Panc1 (cell line): Measurements from ENCODE around the gene CDYL2.

ENCODE experiments used
- POLR2AphosphoS5 ChIP-seq: IDR thresholded peaks from 2 replicates; pipeline ENCODE4 v1.6.1; 2012; ENCODE audit warnings: mild to moderate bottlenecking, low read depth, low read length, moderate library complexity
- TCF7L2 ChIP-seq: IDR thresholded peaks from 2 replicates; pipeline ENCODE4 v1.6.1; 2011; ENCODE audit warnings: mild to moderate bottlenecking, low read depth, low read length, inconsistent platforms
- TF ChIP-seq, protein P1 (sequence below): fragments of 450-650 bp; IDR thresholded peaks from 2 replicates; pipeline ENCODE4 v1.5.1; 2017; ENCODE audit warnings: mild to moderate bottlenecking
- TF ChIP-seq, protein P2 (sequence below), 2 experiments: IDR thresholded peaks; 2 replicates each; pipeline ENCODE4 v1.6.1; 2011 to 2012; ENCODE audit warnings: low read depth in 2 of 2, control low read depth in 1 of 2, low read length in 1 of 2, mild to moderate bottlenecking in 1 of 2, moderate library complexity in 1 of 2; ENCODE audit not compliant: insufficient read depth in 1 of 2

DNA sequence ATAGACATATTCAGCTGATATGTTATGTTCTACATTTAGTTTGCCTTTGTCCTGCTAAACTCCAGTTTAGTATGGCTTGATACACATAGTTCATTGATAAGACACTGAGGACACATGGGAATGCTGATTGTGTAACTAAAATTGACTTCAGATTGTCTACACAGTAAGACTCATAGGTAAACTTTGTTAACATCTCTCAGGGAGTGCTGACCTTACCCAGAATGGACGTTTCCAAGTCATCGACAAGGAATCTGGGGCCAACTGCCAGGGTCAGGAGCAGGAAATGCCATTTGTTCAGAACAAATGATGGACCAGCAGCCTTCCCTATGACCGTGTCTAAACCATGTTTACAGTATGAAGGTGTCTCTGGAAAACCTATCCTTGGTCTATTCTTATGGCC is 204.9 kb downstream of the CDYL2 start:
- TF ChIP-seq, protein P1, sequence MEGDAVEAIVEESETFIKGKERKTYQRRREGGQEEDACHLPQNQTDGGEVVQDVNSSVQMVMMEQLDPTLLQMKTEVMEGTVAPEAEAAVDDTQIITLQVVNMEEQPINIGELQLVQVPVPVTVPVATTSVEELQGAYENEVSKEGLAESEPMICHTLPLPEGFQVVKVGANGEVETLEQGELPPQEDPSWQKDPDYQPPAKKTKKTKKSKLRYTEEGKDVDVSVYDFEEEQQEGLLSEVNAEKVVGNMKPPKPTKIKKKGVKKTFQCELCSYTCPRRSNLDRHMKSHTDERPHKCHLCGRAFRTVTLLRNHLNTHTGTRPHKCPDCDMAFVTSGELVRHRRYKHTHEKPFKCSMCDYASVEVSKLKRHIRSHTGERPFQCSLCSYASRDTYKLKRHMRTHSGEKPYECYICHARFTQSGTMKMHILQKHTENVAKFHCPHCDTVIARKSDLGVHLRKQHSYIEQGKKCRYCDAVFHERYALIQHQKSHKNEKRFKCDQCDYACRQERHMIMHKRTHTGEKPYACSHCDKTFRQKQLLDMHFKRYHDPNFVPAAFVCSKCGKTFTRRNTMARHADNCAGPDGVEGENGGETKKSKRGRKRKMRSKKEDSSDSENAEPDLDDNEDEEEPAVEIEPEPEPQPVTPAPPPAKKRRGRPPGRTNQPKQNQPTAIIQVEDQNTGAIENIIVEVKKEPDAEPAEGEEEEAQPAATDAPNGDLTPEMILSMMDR, result no peak
- TF ChIP-seq TCF7L2 (no peak), POLR2AphosphoS5 (no peak)
- TF ChIP-seq, protein P2, sequence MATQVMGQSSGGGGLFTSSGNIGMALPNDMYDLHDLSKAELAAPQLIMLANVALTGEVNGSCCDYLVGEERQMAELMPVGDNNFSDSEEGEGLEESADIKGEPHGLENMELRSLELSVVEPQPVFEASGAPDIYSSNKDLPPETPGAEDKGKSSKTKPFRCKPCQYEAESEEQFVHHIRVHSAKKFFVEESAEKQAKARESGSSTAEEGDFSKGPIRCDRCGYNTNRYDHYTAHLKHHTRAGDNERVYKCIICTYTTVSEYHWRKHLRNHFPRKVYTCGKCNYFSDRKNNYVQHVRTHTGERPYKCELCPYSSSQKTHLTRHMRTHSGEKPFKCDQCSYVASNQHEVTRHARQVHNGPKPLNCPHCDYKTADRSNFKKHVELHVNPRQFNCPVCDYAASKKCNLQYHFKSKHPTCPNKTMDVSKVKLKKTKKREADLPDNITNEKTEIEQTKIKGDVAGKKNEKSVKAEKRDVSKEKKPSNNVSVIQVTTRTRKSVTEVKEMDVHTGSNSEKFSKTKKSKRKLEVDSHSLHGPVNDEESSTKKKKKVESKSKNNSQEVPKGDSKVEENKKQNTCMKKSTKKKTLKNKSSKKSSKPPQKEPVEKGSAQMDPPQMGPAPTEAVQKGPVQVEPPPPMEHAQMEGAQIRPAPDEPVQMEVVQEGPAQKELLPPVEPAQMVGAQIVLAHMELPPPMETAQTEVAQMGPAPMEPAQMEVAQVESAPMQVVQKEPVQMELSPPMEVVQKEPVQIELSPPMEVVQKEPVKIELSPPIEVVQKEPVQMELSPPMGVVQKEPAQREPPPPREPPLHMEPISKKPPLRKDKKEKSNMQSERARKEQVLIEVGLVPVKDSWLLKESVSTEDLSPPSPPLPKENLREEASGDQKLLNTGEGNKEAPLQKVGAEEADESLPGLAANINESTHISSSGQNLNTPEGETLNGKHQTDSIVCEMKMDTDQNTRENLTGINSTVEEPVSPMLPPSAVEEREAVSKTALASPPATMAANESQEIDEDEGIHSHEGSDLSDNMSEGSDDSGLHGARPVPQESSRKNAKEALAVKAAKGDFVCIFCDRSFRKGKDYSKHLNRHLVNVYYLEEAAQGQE (IDR thresholded peaks at IDR 0.05; ENCODE audit: insufficient read depth in 1 of 2, low read depth in 2 of 2, low read length in 1 of 2), result no peak
